ENCODE results near the gene DEPP1.

Gene DEPP1

DNA sequence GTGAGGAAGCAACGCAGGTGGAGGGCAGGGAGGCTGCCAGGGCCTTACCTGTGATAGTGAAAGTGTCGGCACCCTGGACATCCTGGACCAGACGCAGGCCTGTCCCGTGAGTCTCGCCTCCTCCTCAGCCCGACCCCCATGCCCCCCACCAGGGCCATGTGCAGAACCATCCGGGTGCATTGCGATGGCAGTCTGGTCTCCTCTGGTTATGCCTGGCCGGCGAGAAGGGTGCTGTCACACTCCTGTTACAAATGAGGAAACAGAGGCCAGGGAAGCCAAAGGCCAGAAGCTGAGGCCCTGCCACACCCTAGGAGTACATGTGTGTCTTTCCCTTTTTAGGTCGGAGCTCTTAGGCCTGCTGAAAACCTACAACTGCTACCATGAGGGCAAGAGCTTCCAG is 7.2 kb downstream of the DEPP1 start:
- Histone ChIP-seq H3K4me2 (ENCODE audit: low read length) (no peak overlapping the region), H2BK5ac (ENCODE audit: low read length) (no peak overlapping the region), H3K56ac (ENCODE audit: low read length) (no peak overlapping the region), H3K27ac (ENCODE audit: low read depth, low read length) (no peak overlapping the region), H3K4me1 (ENCODE audit: control insufficient read depth, low read depth, low read length) (peaks cover 11% of the 10 kb centered on the region), H3K79me1 (ENCODE audit: low read length) (no peaks in the 10 kb centered on the region), H2BK120ac (ENCODE audit: low read depth, low read length) (no peak overlapping the region), H3K79me2 (ENCODE audit: control insufficient read depth, insufficient read depth, low read length) (no peaks in the 10 kb centered on the region), H3K36me3 (ENCODE audit: control insufficient read depth, insufficient read depth, low read length) (no peaks in the 10 kb centered on the region), H2BK15ac (replicated peaks; ENCODE audit: low read depth) (no peak overlapping the region), H3K4me3 (ENCODE audit: low read length) (no peak overlapping the region), H4K5ac (ENCODE audit: low read length) (no peak overlapping the region), H3K27me3 (ENCODE audit: insufficient read depth, low read length, poor library complexity) (no peaks in the 10 kb centered on the region), H3K23ac (ENCODE audit: low read length) (no peak overlapping the region), H3K18ac (ENCODE audit: low read length) (no peak overlapping the region), H2AK5ac (ENCODE audit: low read length) (no peak overlapping the region), H3K9ac (ENCODE audit: low read length) (no peak overlapping the region), H3K4ac (ENCODE audit: low read depth, low read length) (no peak overlapping the region), H4K8ac (ENCODE audit: low read depth, low read length) (no peak overlapping the region)
- no peak for DNase-seq
- WGBS (ENCODE audit: extremely low coverage, insufficient coverage, low lambda C conversion rate), result no CpG with 5 or more reads among the region's 11 CpGs

GRCh38 chr10:44970812-44971395 is 7.7 kb downstream of the DEPP1 start:
- Histone ChIP-seq H3K4me1 (ENCODE audit: control insufficient read depth, low read depth, low read length) (peaks cover 11% of the 10 kb centered on the region), H3K4me2 (ENCODE audit: low read length) (no peak overlapping the region), H4K5ac (ENCODE audit: low read length) (no peak overlapping the region), H3K4ac (ENCODE audit: low read depth, low read length) (no peak overlapping the region), H3K27ac (ENCODE audit: low read depth, low read length) (no peak overlapping the region), H3K4me3 (ENCODE audit: low read length) (no peak overlapping the region), H2BK15ac (replicated peaks; ENCODE audit: low read depth) (no peak overlapping the region), H3K9ac (ENCODE audit: low read length) (no peak overlapping the region), H3K79me1 (ENCODE audit: low read length) (no peaks in the 10 kb centered on the region), H2AK5ac (ENCODE audit: low read length) (no peak overlapping the region), H3K27me3 (ENCODE audit: insufficient read depth, low read length, poor library complexity) (no peaks in the 10 kb centered on the region), H3K79me2 (ENCODE audit: control insufficient read depth, insufficient read depth, low read length) (no peaks in the 10 kb centered on the region), H4K8ac (ENCODE audit: low read depth, low read length) (no peak overlapping the region), H3K23ac (ENCODE audit: low read length) (no peak overlapping the region), H3K36me3 (ENCODE audit: control insufficient read depth, insufficient read depth, low read length) (no peaks in the 10 kb centered on the region), H3K18ac (ENCODE audit: low read length) (no peak overlapping the region), H2BK120ac (ENCODE audit: low read depth, low read length) (no peak overlapping the region), H3K56ac (ENCODE audit: low read length) (no peak overlapping the region), H2BK5ac (ENCODE audit: low read length) (no peak overlapping the region)
- no CpG with 5 or more reads among the region's 8 CpGs for WGBS (ENCODE audit: extremely low coverage, insufficient coverage, low lambda C conversion rate)
- no peak for DNase-seq

DNA sequence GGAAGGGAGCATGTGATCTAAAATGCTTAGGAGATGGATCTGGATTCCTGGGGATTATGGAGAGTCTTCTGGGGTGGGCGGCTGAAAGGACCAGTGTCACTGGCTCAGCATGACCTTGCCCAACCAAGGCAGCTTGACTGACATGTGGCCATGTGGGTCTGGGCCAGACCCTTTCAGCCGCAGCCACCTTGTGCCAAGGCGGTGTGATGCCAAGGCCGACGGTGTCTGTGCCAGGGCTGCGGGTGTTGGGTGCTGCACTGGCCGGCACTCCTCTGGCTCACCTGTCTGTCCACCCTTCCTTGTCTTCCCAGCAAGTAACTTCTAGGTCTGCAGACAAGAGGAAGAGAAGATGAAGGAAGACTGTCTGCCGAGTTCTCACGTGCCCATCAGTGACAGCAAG is 8.8 kb downstream of the DEPP1 start:
- no peak overlapping the region for H2BK5ac ChIP-seq (ENCODE audit: low read length)
- no peak overlapping the region for H3K18ac ChIP-seq (ENCODE audit: low read length)
- no peak overlapping the region for H3K4ac ChIP-seq (ENCODE audit: low read depth, low read length)
- H3K27me3 ChIP-seq (ENCODE audit: insufficient read depth, low read length, poor library complexity), result no peaks in the 10 kb centered on the region
- no peak overlapping the region for H2BK15ac ChIP-seq (replicated peaks; ENCODE audit: low read depth)
- H3K23ac ChIP-seq (ENCODE audit: low read length), result no peak overlapping the region
- WGBS (ENCODE audit: extremely low coverage, insufficient coverage, low lambda C conversion rate), result no CpG with 5 or more reads among the region's 9 CpGs
- H3K9ac ChIP-seq (ENCODE audit: low read length), result no peak overlapping the region
- no peak overlapping the region for H2BK120ac ChIP-seq (ENCODE audit: low read depth, low read length)
- H3K36me3 ChIP-seq (ENCODE audit: control insufficient read depth, insufficient read depth, low read length), result no peaks in the 10 kb centered on the region
- no peak overlapping the region for H2AK5ac ChIP-seq (ENCODE audit: low read length)
- no peak overlapping the region for H4K5ac ChIP-seq (ENCODE audit: low read length)
- H3K27ac ChIP-seq (ENCODE audit: low read depth, low read length), result no peak overlapping the region
- no peaks in the 10 kb centered on the region for H3K79me2 ChIP-seq (ENCODE audit: control insufficient read depth, insufficient read depth, low read length)
- H3K79me1 ChIP-seq (ENCODE audit: low read length), result no peaks in the 10 kb centered on the region
- no peak overlapping the region for H4K8ac ChIP-seq (ENCODE audit: low read depth, low read length)
- H3K56ac ChIP-seq (ENCODE audit: low read length), result no peak overlapping the region
- DNase-seq, result no peak
- H3K4me3 ChIP-seq (ENCODE audit: low read length), result no peak overlapping the region
- peaks cover 9% of the 10 kb centered on the region for H3K4me1 ChIP-seq (ENCODE audit: control insufficient read depth, low read depth, low read length)
- no peak overlapping the region for H3K4me2 ChIP-seq (ENCODE audit: low read length)

- Histone ChIP-seq H3K18ac (ENCODE audit: low read length) (no peak overlapping the region), H2BK15ac (replicated peaks; ENCODE audit: low read depth) (no peak overlapping the region), H3K23ac (ENCODE audit: low read length) (no peak overlapping the region), H2AK5ac (ENCODE audit: low read length) (no peak overlapping the region), H3K79me2 (ENCODE audit: control insufficient read depth, insufficient read depth, low read length) (no peaks in the 10 kb centered on the region), H3K56ac (ENCODE audit: low read length) (no peak overlapping the region), H3K4ac (ENCODE audit: low read depth, low read length) (no peak overlapping the region), H3K27me3 (ENCODE audit: insufficient read depth, low read length, poor library complexity) (no peaks in the 10 kb centered on the region), H2BK120ac (ENCODE audit: low read depth, low read length) (no peak overlapping the region), H4K8ac (ENCODE audit: low read depth, low read length) (no peak overlapping the region), H2BK5ac (ENCODE audit: low read length) (no peak overlapping the region), H4K5ac (ENCODE audit: low read length) (no peak overlapping the region), H3K4me1 (ENCODE audit: control insufficient read depth, low read depth, low read length) (peaks cover 7% of the 10 kb centered on the region), H3K27ac (ENCODE audit: low read depth, low read length) (no peak overlapping the region), H3K4me2 (ENCODE audit: low read length) (no peak overlapping the region), H3K4me3 (ENCODE audit: low read length) (no peak overlapping the region), H3K9ac (ENCODE audit: low read length) (no peak overlapping the region), H3K36me3 (ENCODE audit: control insufficient read depth, insufficient read depth, low read length) (no peaks in the 10 kb centered on the region), H3K79me1 (ENCODE audit: low read length) (no peaks in the 10 kb centered on the region)
- WGBS (ENCODE audit: extremely low coverage, insufficient coverage, low lambda C conversion rate), result no CpG with 5 or more reads among the region's 11 CpGs
- no peak for DNase-seq
These were observed 9.9 kb downstream of the DEPP1 start for GRCh38 chr10:44968500-44969400.

- no peak overlapping the region for H3K18ac ChIP-seq (ENCODE audit: low read length)
- H3K27ac ChIP-seq (ENCODE audit: low read depth, low read length), result no peak overlapping the region
- H2BK120ac ChIP-seq (ENCODE audit: low read depth, low read length), result no peak overlapping the region
- no peak overlapping the region for H2AK5ac ChIP-seq (ENCODE audit: low read length)
- H3K56ac ChIP-seq (ENCODE audit: low read length), result no peak overlapping the region
- no peak overlapping the region for H3K4ac ChIP-seq (ENCODE audit: low read depth, low read length)
- no peak for DNase-seq
- no peak overlapping the region for H3K4me3 ChIP-seq (ENCODE audit: low read length)
- no peaks in the 10 kb centered on the region for H3K79me2 ChIP-seq (ENCODE audit: control insufficient read depth, insufficient read depth, low read length)
- H3K23ac ChIP-seq (ENCODE audit: low read length), result no peak overlapping the region
- H2BK5ac ChIP-seq (ENCODE audit: low read length), result no peak overlapping the region
- H3K27me3 ChIP-seq (ENCODE audit: insufficient read depth, low read length, poor library complexity), result no peaks in the 10 kb centered on the region
- H4K8ac ChIP-seq (ENCODE audit: low read depth, low read length), result no peak overlapping the region
- WGBS (ENCODE audit: extremely low coverage, insufficient coverage, low lambda C conversion rate), result no CpG with 5 or more reads among the region's 3 CpGs
- no peak overlapping the region for H4K5ac ChIP-seq (ENCODE audit: low read length)
- H3K4me1 ChIP-seq (ENCODE audit: control insufficient read depth, low read depth, low read length), result peaks cover 3% of the 10 kb centered on the region
- H3K79me1 ChIP-seq (ENCODE audit: low read length), result no peaks in the 10 kb centered on the region
- no peak overlapping the region for H2BK15ac ChIP-seq (replicated peaks; ENCODE audit: low read depth)
- no peaks in the 10 kb centered on the region for H3K36me3 ChIP-seq (ENCODE audit: control insufficient read depth, insufficient read depth, low read length)
- no peak overlapping the region for H3K9ac ChIP-seq (ENCODE audit: low read length)
- H3K4me2 ChIP-seq (ENCODE audit: low read length), result no peak overlapping the region
These were observed 10.5 kb downstream of the DEPP1 start for GRCh38 chr10:44968091-44968490.

Data from mesendoderm (in vitro differentiated cells).